Tibial nerve (tissue), 3 donors: ENCODE results near the gene NDEL1.

Experiments
- POLR2A ChIP-seq, 2 donors: fragments of 450-650 bp; IDR thresholded peaks; one replicate each; pipeline ENCODE4 v1.6.1; 2017; ENCODE audit warnings: antibody characterized with exemption in 2 of 2, mild to moderate bottlenecking in 2 of 2, moderate library complexity in 2 of 2
- TF ChIP-seq, protein P1 (sequence below), 5 experiments: fragments of 200-600 bp in 3 of 5; fragments of 450-650 bp in 2 of 5; sonication (generic) in 3 of 5; IDR thresholded peaks; one replicate each; pipeline ENCODE4 v1.5.1; 2016 to 2019; ENCODE audit warnings: antibody characterized with exemption in 5 of 5, mild to moderate bottlenecking in 3 of 5, moderate library complexity in 2 of 5

DNA sequence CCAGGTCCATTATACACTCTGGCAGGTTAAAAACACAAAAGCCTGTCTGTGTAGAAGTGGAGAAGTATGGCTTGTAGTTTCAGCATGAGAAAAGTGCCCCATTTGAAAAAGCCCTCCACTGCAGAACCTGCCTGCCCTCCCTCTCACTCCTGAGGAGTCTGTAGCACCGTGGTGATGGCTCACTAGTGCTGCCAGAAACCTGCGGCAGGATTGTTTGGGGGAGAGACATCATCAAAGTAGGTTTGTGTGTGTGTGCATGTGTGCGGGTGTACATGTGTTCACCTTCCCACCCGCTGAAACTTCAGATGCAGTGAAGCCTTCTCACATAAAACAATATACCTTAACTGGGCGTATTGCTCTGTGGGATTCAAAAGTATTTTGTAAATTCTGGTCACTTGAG, 26.9 kb downstream of the NDEL1 start:
- TF ChIP-seq, protein P1, sequence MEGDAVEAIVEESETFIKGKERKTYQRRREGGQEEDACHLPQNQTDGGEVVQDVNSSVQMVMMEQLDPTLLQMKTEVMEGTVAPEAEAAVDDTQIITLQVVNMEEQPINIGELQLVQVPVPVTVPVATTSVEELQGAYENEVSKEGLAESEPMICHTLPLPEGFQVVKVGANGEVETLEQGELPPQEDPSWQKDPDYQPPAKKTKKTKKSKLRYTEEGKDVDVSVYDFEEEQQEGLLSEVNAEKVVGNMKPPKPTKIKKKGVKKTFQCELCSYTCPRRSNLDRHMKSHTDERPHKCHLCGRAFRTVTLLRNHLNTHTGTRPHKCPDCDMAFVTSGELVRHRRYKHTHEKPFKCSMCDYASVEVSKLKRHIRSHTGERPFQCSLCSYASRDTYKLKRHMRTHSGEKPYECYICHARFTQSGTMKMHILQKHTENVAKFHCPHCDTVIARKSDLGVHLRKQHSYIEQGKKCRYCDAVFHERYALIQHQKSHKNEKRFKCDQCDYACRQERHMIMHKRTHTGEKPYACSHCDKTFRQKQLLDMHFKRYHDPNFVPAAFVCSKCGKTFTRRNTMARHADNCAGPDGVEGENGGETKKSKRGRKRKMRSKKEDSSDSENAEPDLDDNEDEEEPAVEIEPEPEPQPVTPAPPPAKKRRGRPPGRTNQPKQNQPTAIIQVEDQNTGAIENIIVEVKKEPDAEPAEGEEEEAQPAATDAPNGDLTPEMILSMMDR (IDR thresholded peaks at IDR 0.05) = no peak
- TF ChIP-seq POLR2A (IDR thresholded peaks at IDR 0.05) = no peak
